ENCODE measurements around the gene RAET1G.
A peak's percentile ranks its signal among the peaks of the same experiment; 100 is the strongest.
"Not testable (repeated sequence)": the region's sequence is repeated elsewhere in the genome, so short reads cannot be mapped to it uniquely, and the experiment has no call there.

Gene RAET1G

GRCh38 chr6:149934249-149935156 is 11.6 kb upstream of the RAET1G start:
- DNase-seq (ENCODE audit: low read depth in 2 of 2) = peak in 1 of 2 donors; percentile 47

- DNase-seq (ENCODE audit: low read depth in 2 of 2) = no peak
Measured at GRCh38 chr6:149933461-149933860, 10.5 kb upstream of the RAET1G start.

- no peak for DNase-seq (ENCODE audit: low read depth in 2 of 2)
Measured at GRCh38 chr6:149933036-149933435, 10.1 kb upstream of the RAET1G start.

GRCh38 chr6:149931501-149931900 is 8.6 kb upstream of the RAET1G start:
- DNase-seq (ENCODE audit: low read depth in 2 of 2) = no peak

GRCh38 chr6:149929422-149929821 is 6.5 kb upstream of the RAET1G start:
- no peak for DNase-seq (ENCODE audit: low read depth in 2 of 2)

- DNase-seq (ENCODE audit: low read depth in 2 of 2) = not testable (repeated sequence)
Measured at GRCh38 chr6:149927025-149927424, 4.1 kb upstream of the RAET1G start.

GRCh38 chr6:149925974-149926777 is 3.3 kb upstream of the RAET1G start:
- peak; percentile 59 to 79 for DNase-seq (ENCODE audit: low read depth in 2 of 2)

GRCh38 chr6:149925253-149925973 is 2.5 kb upstream of the RAET1G start:
- DNase-seq (ENCODE audit: low read depth in 2 of 2) = no peak

- no peak for DNase-seq (ENCODE audit: low read depth in 2 of 2)
Measured at GRCh38 chr6:149924933-149925252, 2.0 kb upstream of the RAET1G start.

- no peak for DNase-seq (ENCODE audit: low read depth in 2 of 2)
Measured at GRCh38 chr6:149924206-149924932, 1.4 kb upstream of the RAET1G start.

- no peak for DNase-seq (ENCODE audit: low read depth in 2 of 2)
Measured at GRCh38 chr6:149923327-149923986, 536 bp upstream of the RAET1G start.

- DNase-seq (ENCODE audit: low read depth in 2 of 2) = not testable (repeated sequence)
Measured at GRCh38 chr6:149922091-149922490, 830 bp downstream of the RAET1G start.

GRCh38 chr6:149921361-149921760 is 1.6 kb downstream of the RAET1G start:
- DNase-seq (ENCODE audit: low read depth in 2 of 2) = no peak

- DNase-seq (ENCODE audit: low read depth in 2 of 2) = no peak
Measured at GRCh38 chr6:149919834-149920225, 3.1 kb downstream of the RAET1G start.

GRCh38 chr6:149919126-149919833 is 3.6 kb downstream of the RAET1G start:
- not testable (repeated sequence) for DNase-seq (ENCODE audit: low read depth in 2 of 2)

GRCh38 chr6:149918151-149918905 is 4.6 kb downstream of the RAET1G start:
- DNase-seq (ENCODE audit: low read depth in 2 of 2) = no peak

GRCh38 chr6:149917679-149918078 is 5.2 kb downstream of the RAET1G start:
- no peak for DNase-seq (ENCODE audit: low read depth in 2 of 2)

GRCh38 chr6:149915970-149916865 is 6.7 kb downstream of the RAET1G start:
- DNase-seq (ENCODE audit: low read depth in 2 of 2) = no peak
